WI38 (cell line): ENCODE data around the gene ATP13A4.

Experiments
- H3K4me3 ChIP-seq: 2 replicates; pipeline ENCODE4 v1.5.1; 2011; ENCODE audit warnings: low read depth, mild to moderate bottlenecking, control low read depth, low read length
- TF ChIP-seq, protein P1 (sequence below): IDR thresholded peaks from 2 replicates; pipeline ENCODE4 v1.5.1; 2012; ENCODE audit warnings: low read depth, mild to moderate bottlenecking, control low read depth, low read length

ATP13A4 gene

DNA sequence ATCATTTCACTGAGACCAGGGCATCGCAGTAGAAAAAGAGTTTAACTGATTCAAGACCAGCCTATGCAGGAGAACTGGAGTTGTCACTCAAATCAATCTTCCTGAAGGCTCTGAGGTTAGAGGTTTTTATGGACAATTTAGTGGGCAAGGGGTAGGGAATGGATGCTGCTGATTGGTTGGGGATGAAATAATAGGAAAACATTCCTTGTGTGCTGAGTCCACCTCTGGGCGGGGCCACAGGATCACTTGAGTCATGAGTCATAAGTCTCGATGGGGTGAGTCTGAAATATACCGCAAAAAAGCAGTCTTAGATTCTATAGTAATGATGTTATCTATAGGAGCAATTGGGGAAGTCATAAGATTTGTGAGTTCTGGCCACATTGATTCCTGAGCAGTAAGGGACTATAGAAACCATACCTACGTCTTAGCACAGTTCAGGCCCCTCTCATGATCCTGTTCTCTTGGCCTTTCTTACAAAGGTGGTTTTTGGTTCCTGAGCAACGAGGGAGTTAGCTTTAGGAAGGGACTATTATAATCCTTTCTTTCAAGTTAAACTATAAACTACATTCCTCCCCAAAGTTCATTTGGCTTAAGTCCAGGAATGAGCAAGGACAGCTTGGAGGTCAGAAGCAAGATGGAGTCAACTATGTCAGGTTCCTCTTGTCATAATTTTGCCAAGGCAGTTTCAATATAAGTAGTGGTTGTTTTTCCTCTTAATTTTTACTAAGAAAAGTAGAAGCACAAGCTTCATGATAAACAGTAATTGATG is 35.6 kb upstream of the ATP13A4 start:
- H3K4me3 ChIP-seq: no peak overlapping the region
- TF ChIP-seq, protein P1, sequence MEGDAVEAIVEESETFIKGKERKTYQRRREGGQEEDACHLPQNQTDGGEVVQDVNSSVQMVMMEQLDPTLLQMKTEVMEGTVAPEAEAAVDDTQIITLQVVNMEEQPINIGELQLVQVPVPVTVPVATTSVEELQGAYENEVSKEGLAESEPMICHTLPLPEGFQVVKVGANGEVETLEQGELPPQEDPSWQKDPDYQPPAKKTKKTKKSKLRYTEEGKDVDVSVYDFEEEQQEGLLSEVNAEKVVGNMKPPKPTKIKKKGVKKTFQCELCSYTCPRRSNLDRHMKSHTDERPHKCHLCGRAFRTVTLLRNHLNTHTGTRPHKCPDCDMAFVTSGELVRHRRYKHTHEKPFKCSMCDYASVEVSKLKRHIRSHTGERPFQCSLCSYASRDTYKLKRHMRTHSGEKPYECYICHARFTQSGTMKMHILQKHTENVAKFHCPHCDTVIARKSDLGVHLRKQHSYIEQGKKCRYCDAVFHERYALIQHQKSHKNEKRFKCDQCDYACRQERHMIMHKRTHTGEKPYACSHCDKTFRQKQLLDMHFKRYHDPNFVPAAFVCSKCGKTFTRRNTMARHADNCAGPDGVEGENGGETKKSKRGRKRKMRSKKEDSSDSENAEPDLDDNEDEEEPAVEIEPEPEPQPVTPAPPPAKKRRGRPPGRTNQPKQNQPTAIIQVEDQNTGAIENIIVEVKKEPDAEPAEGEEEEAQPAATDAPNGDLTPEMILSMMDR: no peak

DNA sequence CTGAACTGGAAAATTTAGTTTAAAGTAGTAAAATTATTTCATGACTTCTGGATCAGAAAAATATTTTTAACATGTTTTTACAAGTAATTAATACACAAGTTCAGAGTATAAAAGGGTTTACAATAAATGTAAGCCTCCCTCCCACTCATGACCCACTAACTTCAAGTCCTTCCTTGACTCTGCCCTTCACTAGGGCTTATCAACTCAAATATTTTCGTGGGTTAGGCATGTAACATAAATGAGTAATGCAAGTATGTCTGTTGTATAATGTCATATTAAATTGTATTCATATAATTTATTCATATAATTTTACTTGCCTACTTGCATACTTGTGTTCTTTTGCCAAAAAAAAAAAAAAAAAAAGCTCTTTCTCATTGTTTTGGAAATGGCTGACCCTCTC is 34.9 kb upstream of the ATP13A4 start:
- no peak overlapping the region for H3K4me3 ChIP-seq
- TF ChIP-seq, protein P1: no peak

DNA sequence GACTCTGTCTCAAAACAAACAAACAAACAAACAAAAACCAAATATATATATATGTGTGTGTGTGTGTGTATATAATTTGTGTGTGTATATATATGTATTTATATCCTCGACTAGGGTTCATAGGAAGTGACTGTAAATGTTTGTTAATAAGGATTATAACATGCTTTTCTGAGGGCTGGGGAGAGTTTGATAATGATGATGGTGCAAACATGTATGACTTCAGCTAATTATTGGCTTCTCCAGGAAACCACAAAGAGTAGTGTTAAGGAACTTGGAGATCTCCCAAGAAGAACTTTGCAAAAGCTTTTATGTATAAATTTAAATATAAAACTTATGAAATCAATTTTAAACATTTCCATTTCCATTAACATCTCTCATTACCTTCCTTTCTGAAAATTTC is 34.4 kb upstream of the ATP13A4 start:
- TF ChIP-seq, protein P1: no peak
- H3K4me3 ChIP-seq: no peak overlapping the region

- H3K4me3 ChIP-seq: no peak overlapping the region
- TF ChIP-seq, protein P1: no peak
Measured at GRCh38 chr3:193586526-193586925, 31.8 kb upstream of the ATP13A4 start.

DNA sequence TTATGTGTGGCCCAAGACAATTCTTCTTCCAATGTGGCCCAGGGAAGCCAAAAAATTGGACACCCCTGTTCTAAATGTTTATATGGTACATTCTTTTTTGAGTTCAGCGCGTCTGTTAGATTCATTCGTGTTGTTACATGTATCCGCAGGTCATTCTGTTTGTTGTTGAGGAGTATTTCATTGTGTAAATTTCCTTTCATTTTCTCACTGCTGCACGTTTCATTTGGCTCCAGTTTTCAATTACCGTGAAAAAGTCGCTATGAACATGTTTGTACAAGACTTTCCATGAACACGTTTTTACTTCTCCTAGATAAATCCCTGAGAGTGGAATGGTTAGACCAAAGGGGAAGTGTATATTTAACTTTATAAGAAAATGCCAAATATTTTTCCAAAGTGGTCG is 30.8 kb upstream of the ATP13A4 start:
- TF ChIP-seq, protein P1: no peak
- H3K4me3 ChIP-seq: no peak overlapping the region

DNA sequence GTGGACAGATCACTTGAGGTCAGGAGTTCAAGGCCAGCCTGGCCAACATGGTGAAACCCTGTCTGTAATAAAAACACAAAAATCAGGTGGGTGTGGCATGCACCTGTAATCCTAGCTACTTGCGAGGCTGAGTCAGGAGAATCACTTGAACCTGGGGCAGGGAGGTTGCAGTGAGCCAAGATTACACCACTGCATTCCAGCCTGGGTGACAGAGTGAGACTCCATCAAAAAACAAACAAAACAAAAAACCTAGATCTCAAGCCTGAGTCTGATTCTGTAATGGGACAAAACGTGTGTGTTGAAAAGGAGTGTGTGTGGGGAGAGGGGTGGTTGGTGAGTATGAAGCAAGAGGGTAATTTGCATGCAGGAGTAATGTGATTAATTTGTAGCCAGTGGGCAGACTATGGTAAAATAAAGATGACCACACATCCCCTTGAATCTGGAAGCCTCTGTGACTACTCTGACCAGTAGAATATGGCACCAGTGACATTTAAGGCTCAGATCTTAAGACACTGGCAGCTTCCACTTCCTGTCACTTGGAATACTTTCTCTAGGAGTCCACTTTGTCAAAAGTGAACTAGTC is 19.9 kb upstream of the ATP13A4 start:
- no peak overlapping the region for H3K4me3 ChIP-seq
- TF ChIP-seq, protein P1: no peak

DNA sequence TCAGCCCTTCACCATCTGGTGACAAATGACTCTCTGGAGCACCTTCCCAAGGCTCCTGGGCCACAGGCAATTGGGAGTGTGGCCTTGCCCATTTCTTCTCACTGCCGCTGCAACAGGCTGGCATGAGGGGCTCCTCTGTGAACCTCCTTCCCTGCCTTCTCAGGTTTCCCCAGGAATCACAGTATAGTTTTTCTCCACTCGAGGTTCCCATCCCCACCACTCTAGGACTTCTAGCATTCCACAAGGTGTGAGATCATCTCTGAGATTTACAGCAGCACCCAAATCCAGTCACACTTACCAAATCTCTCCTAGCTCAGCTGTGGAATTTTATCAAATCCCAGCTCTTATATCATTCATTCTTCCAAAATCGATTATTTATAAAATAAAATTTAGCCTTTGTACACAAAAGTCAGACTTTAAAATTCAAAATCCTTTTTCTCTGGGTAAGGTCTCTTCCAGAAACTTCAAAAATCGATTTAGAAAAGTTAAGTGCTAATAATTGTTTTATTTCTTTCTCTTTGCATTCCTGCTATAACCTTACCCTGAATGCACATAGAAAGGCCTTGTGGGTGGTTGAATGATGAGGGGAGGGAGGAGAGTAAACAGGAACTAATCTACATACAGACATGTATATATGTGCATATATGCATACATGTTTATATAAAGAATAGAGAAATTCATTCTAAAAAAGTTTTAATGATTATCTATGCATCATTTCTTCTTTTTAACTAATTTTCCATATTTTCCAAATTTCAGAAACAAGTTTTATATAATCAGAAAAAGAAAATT is 18.9 kb upstream of the ATP13A4 start:
- TF ChIP-seq, protein P1: no peak
- H3K4me3 ChIP-seq: no peak overlapping the region
